Astrocyte (in vitro differentiated cells and primary cell): ENCODE measurements around the gene CASP3. TPM values are rescaled to one million over a fixed set of nuclear protein-coding genes. Genes with fewer than 3 reads are reported as not detected.
"Not testable (repeated sequence)": the region's sequence is repeated elsewhere in the genome, so short reads cannot be mapped to it uniquely, and the experiment has no call there.

Experiments
- DNase-seq: peaks from one replicate; pipeline ENCODE4 v3.0.0-alpha.2; 2010; ENCODE audit warnings: low read depth
- FAIRE-seq: peaks from 2 replicates; lab custom pipeline; 2011; peaks lifted over from hg19 to GRCh38; lab: Jason Lieb, UNC
- H2AFZ ChIP-seq: 2 replicates; pipeline ENCODE4 v1.6.0; 2012; ENCODE audit warnings: low read depth, low read length, inconsistent platforms
- H3K27ac ChIP-seq: 2 replicates; pipeline ENCODE4 v1.5.1; 2011; ENCODE audit warnings: low read depth, low read length, inconsistent platforms
- H3K27me3 ChIP-seq: 2 replicates; pipeline ENCODE4 v1.6.0; 2011; ENCODE audit warnings: low read length, inconsistent platforms; ENCODE audit not compliant: insufficient read depth
- H3K36me3 ChIP-seq: 2 replicates; pipeline ENCODE4 v1.5.1; 2011; ENCODE audit warnings: low read length, inconsistent platforms; ENCODE audit not compliant: insufficient read depth
- H3K4me1 ChIP-seq: 2 replicates; pipeline ENCODE4 v1.5.1; 2011; ENCODE audit warnings: low read length, inconsistent platforms; ENCODE audit not compliant: insufficient read depth
- H3K4me2 ChIP-seq: 2 replicates; pipeline ENCODE4 v1.6.0; 2012; ENCODE audit warnings: low read length, inconsistent platforms
- H3K4me3 ChIP-seq: 2 replicates; pipeline ENCODE4 v1.5.1; 2011; ENCODE audit warnings: low read depth, mild to moderate bottlenecking, low read length, inconsistent platforms; ENCODE audit not compliant: insufficient read depth
- H3K79me2 ChIP-seq: 2 replicates; pipeline ENCODE4 v1.6.0; 2012; ENCODE audit warnings: mild to moderate bottlenecking, low read length, inconsistent platforms; ENCODE audit not compliant: insufficient read depth
- H3K9ac ChIP-seq: 2 replicates; pipeline ENCODE4 v1.6.0; 2012; ENCODE audit warnings: mild to moderate bottlenecking, low read length, inconsistent platforms
- H3K9me3 ChIP-seq: 2 replicates; pipeline ENCODE4 v1.5.1; 2012; ENCODE audit warnings: low read depth, mild to moderate bottlenecking, low read length, inconsistent platforms; ENCODE audit not compliant: insufficient read depth
- H4K20me1 ChIP-seq: 2 replicates; pipeline ENCODE4 v1.6.0; 2012; ENCODE audit warnings: low read length, inconsistent platforms; ENCODE audit not compliant: insufficient read depth
- H3K27ac Mint-ChIP-seq: one replicate; pipeline ENCODE4 v1.8.0; 2021; ENCODE audit warnings: mild to moderate bottlenecking, mixed read lengths; ENCODE audit not compliant: unreplicated experiment
- H3K27me3 Mint-ChIP-seq: one replicate; pipeline ENCODE4 v1.8.0; 2021; ENCODE audit warnings: low read depth, mixed read lengths; ENCODE audit not compliant: unreplicated experiment
- H3K36me3 Mint-ChIP-seq: one replicate; pipeline ENCODE4 v1.8.0; 2021; ENCODE audit warnings: low read depth, mixed read lengths; ENCODE audit not compliant: unreplicated experiment
- H3K4me1 Mint-ChIP-seq: one replicate; pipeline ENCODE4 v1.8.0; 2021; ENCODE audit warnings: low read depth, mixed read lengths; ENCODE audit not compliant: unreplicated experiment
- H3K4me3 Mint-ChIP-seq: one replicate; pipeline ENCODE4 v1.8.0; 2021; ENCODE audit warnings: mild to moderate bottlenecking, moderate library complexity, mixed read lengths; ENCODE audit not compliant: unreplicated experiment
- H3K9me3 Mint-ChIP-seq: one replicate; pipeline ENCODE4 v1.8.0; 2021; ENCODE audit warnings: mild to moderate bottlenecking, mixed read lengths; ENCODE audit not compliant: unreplicated experiment
- EZH2 ChIP-seq: IDR thresholded peaks from 2 replicates; pipeline ENCODE4 v1.6.1; 2012; ENCODE audit warnings: mild to moderate bottlenecking, low read length, inconsistent platforms; ENCODE audit not compliant: insufficient read depth
- total RNA-seq: library from RNA; stranded (reverse); gene quantifications from 2 replicates; pipeline ENCODE4 v1.2.1, GENCODE V29; 2021
- TF ChIP-seq, protein P1 (sequence below): IDR thresholded peaks from 2 replicates; pipeline ENCODE4 v1.5.1; 2011; ENCODE audit warnings: low read depth, mild to moderate bottlenecking, inconsistent platforms, low read length, moderate library complexity; ENCODE audit not compliant: insufficient read depth

CASP3 gene
- total RNA-seq, 1 donor from 2014 or later: 44.8 TPM

DNA sequence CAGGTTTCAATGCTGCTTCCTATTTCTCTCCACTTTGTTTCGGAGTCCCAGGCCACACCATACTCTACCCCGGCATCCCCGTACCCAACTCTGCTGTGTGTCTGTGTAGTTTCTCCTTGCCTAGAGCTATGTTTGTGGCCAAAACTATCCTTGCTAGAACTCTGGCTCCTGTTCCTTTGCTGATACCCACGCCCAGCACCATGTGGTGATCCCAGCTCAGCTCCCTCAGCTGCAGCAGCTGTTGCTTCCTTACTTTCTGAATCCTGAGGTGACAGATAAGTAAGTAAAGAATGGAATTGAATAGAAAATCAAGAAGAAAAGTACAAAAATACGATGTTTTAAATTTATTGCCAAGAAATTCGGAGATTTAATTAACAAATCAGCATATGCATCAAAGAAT is 55.8 kb downstream of the CASP3 start:
- Histone ChIP-seq H2AFZ (no peak overlapping the region), H3K4me2 (no peak overlapping the region), H4K20me1 (no peaks in the 10 kb centered on the region), H3K4me3 (no peak overlapping the region), H3K27ac (no peak overlapping the region), H3K79me2 (no peaks in the 10 kb centered on the region), H3K27me3 (no peaks in the 10 kb centered on the region), H3K9me3 (no peaks in the 10 kb centered on the region), H3K36me3 (no peaks in the 10 kb centered on the region), H3K9ac (no peak overlapping the region), H3K4me1 (no peaks in the 10 kb centered on the region)
- H3K9me3 Mint-ChIP-seq: no peaks in the 10 kb centered on the region
- peaks cover 3% of the 10 kb centered on the region for H3K36me3 Mint-ChIP-seq
- H3K27me3 Mint-ChIP-seq: no peaks in the 10 kb centered on the region
- TF ChIP-seq, protein P1, sequence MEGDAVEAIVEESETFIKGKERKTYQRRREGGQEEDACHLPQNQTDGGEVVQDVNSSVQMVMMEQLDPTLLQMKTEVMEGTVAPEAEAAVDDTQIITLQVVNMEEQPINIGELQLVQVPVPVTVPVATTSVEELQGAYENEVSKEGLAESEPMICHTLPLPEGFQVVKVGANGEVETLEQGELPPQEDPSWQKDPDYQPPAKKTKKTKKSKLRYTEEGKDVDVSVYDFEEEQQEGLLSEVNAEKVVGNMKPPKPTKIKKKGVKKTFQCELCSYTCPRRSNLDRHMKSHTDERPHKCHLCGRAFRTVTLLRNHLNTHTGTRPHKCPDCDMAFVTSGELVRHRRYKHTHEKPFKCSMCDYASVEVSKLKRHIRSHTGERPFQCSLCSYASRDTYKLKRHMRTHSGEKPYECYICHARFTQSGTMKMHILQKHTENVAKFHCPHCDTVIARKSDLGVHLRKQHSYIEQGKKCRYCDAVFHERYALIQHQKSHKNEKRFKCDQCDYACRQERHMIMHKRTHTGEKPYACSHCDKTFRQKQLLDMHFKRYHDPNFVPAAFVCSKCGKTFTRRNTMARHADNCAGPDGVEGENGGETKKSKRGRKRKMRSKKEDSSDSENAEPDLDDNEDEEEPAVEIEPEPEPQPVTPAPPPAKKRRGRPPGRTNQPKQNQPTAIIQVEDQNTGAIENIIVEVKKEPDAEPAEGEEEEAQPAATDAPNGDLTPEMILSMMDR: no peak
- TF ChIP-seq EZH2: no peak
- peaks cover 7% of the 10 kb centered on the region for H3K4me1 Mint-ChIP-seq
- no peak overlapping the region for H3K4me3 Mint-ChIP-seq
- DNase-seq: no peak
- no peak for FAIRE-seq
- H3K27ac Mint-ChIP-seq: no peak overlapping the region

DNA sequence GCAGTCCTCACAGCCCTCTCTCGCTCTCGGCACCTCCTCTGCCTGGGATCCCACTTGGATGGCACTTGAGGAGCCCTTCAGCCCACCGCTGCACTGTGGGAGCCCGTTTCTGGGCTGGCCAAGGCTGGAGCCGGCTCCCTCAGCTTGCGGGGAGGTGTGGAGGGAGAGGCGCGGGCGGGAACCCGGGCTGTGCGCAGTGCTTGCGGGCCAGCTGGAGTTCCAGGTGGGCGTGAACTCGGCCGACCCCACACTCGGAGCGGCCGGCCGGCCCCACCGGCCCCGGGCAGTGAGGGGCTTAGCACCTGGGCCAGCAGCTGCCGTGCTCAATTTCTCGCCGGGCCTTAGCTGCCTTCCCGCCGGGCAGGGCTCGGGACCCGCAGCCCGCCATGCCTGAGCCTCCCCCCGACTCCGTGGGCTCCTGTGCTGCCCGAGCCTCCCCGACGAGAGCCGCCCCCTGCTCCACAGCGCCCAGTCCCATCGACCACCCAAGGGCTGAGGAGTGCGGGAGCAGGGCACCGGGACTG is 57.4 kb downstream of the CASP3 start:
- H3K36me3 ChIP-seq, H3K9me3 ChIP-seq, H3K27me3 ChIP-seq, H4K20me1 ChIP-seq, H3K79me2 ChIP-seq, H3K9me3 Mint-ChIP-seq, H2AFZ ChIP-seq, H3K27ac Mint-ChIP-seq, H3K4me1 Mint-ChIP-seq, FAIRE-seq, H3K27me3 Mint-ChIP-seq, H3K9ac ChIP-seq, H3K4me3 ChIP-seq, H3K4me1 ChIP-seq, H3K4me2 ChIP-seq, H3K4me3 Mint-ChIP-seq, H3K36me3 Mint-ChIP-seq, DNase-seq, H3K27ac ChIP-seq: not testable (repeated sequence)

DNA sequence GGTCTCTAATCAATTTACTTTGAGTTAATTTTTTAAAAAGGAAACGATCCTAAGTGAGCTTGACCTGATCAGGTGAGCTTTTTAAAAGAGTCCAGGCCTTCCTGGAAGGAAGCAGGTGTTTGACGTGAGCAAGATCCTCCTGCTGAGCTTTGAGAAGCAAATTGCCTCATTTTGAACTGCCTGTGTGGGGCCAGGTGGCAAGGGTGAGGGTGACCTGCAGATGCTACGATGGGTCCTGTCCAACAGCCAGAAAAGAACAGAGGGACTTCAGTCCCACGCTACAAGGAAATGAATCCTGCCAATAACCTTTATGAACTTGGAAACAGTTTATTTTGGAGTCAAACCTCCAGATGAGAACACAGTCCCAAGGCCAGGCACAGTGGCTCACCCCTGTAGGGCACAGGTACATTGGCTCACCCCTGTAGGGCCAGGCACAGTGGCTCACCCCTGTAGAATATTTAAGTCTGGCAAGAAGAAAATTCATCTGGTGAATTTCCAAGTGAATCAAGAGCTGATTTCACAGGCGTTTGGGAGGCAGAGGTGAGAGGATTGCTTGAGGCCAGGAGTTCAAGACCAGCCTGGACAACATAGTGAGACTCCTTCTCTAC is 58.1 kb downstream of the CASP3 start:
- Histone ChIP-seq H3K4me1 (no peaks in the 10 kb centered on the region), H3K79me2 (no peaks in the 10 kb centered on the region), H3K4me2 (no peak overlapping the region), H3K27ac (no peak overlapping the region), H3K9me3 (no peaks in the 10 kb centered on the region), H3K9ac (no peak overlapping the region), H3K36me3 (no peaks in the 10 kb centered on the region), H3K4me3 (no peak overlapping the region), H2AFZ (no peak overlapping the region), H3K27me3 (no peaks in the 10 kb centered on the region), H4K20me1 (no peaks in the 10 kb centered on the region)
- Mint-ChIP-seq H3K4me3 (no peak overlapping the region), H3K36me3 (peaks cover 3% of the 10 kb centered on the region), H3K9me3 (no peaks in the 10 kb centered on the region), H3K27ac (no peak overlapping the region), H3K27me3 (no peaks in the 10 kb centered on the region), H3K4me1 (no peaks in the 10 kb centered on the region)
- FAIRE-seq (no peak), DNase-seq (no peak)
- no peak for TF ChIP-seq EZH2
- TF ChIP-seq, protein P1: no peak
